ENCODE results near the gene SLC7A1.

Gene SLC7A1

GRCh38 chr13:29556742-29557141 is 38.7 kb downstream of the SLC7A1 start:
- Histone ChIP-seq H3K79me2 (ENCODE audit: control insufficient read depth, low read length) (peaks cover 79% of the 10 kb centered on the region), H3K4me1 (ENCODE audit: control insufficient read depth, low read length) (no peaks in the 10 kb centered on the region), H3K4me2 (ENCODE audit: low read length) (no peak overlapping the region)

DNA sequence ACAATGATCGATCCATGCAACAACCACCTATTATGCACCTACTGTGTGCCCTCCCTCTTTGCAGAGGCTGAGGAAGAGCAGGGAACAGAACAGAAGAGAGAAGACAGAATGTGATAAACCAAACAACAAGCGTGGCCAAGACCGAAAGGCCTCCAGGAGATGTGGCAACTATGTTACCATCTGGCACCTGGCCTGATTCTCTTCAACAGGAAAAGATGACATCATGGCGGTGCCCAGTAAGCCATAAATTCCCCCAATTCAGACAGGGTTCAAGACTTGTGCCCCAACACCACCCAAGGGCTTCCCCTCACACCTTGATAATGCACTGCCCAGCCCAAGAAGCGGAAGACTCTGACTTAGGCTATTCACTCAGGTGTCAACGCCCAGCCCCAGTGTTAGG is 44.3 kb downstream of the SLC7A1 start:
- Histone ChIP-seq H3K4me3 (ENCODE audit: low read length) (no peak overlapping the region), H3K79me2 (ENCODE audit: control insufficient read depth, low read length) (peaks cover 93% of the 10 kb centered on the region), H3K27me3 (ENCODE audit: control insufficient read depth, low read length) (no peaks in the 10 kb centered on the region), H4K20me1 (ENCODE audit: control insufficient read depth, insufficient read depth, low read depth, low read length) (peaks cover 16% of the 10 kb centered on the region; the same call in 1 of the 2 replicates), H3F3A (ENCODE audit: control insufficient read depth, insufficient read depth) (no peaks in the 10 kb centered on the region), H3K9me2 (replicated peaks; ENCODE audit: control insufficient read depth, low read length) (no peaks in the 10 kb centered on the region), H3K9me3 (ENCODE audit: control insufficient read depth, insufficient read depth, low read length) (no peaks in the 10 kb centered on the region), H3K27ac (ENCODE audit: low read depth, low read length) (no peak overlapping the region), H3K4me1 (ENCODE audit: control insufficient read depth, low read length) (no peaks in the 10 kb centered on the region; the same call in 1 of the 2 replicates), H3K4me2 (ENCODE audit: low read length) (no peak overlapping the region), H3K36me3 (ENCODE audit: control insufficient read depth, low read length) (peaks cover 89% of the 10 kb centered on the region)
- TF ChIP-seq EZH2phosphoT487 (IDR thresholded peaks at IDR 0.05; ENCODE audit: borderline replicate concordance, low read length), result no peak
- TF ChIP-seq CTCF (IDR thresholded peaks at IDR 0.05; ENCODE audit: low read depth, low read length, poor library complexity, severe bottlenecking), result no peak

More at GRCh38 chr13:29556742-29557141, 38.7 kb downstream of the SLC7A1 start:
- no peak for TF ChIP-seq EZH2phosphoT487 (IDR thresholded peaks at IDR 0.05; ENCODE audit: borderline replicate concordance, low read length)
- no peak for TF ChIP-seq CTCF (IDR thresholded peaks at IDR 0.05; ENCODE audit: low read depth, low read length, poor library complexity, severe bottlenecking)
- no peaks in the 10 kb centered on the region for H3K27me3 ChIP-seq (ENCODE audit: control insufficient read depth, low read length)
- no peak overlapping the region for H3K4me3 ChIP-seq (ENCODE audit: low read length)
- H3K9me3 ChIP-seq (ENCODE audit: control insufficient read depth, insufficient read depth, low read length), result no peaks in the 10 kb centered on the region
- H3K27ac ChIP-seq (ENCODE audit: low read depth, low read length), result no peak overlapping the region
- H4K20me1 ChIP-seq (ENCODE audit: control insufficient read depth, insufficient read depth, low read depth, low read length), result peaks cover 11% of the 10 kb centered on the region; the same call in 1 of the 2 replicates
- H3K36me3 ChIP-seq (ENCODE audit: control insufficient read depth, low read length), result peaks cover 42% of the 10 kb centered on the region
- peaks cover 12% of the 10 kb centered on the region for H3F3A ChIP-seq (ENCODE audit: control insufficient read depth, insufficient read depth)
- H3K9me2 ChIP-seq (replicated peaks; ENCODE audit: control insufficient read depth, low read length), result no peaks in the 10 kb centered on the region

DNA sequence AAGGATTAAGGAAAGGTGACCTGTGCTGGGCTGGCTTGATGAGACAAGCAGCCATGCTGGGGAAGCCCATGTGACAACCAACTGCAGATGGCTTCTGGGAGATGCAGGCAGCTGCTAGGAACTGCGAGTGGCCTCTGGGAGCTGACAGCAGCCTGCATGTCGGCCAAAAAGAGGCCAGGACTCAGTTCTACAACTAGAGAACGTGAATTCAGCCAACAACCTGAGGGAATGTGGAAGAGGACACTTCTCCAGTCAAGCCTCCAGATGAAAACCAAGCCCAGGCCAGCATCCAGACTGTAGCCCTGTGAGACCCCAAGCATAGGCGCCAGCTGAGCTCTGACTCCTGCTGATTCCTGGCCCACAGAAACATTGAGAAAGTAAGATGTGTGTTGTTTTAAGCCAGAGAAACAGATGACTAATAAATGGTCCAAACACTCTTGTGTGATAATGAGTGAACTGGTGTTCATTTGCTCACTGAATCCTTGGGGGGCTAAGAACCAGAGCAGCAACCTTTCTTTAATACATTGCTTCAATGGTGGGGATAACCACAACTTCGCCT is 45.0 kb downstream of the SLC7A1 start:
- no peaks in the 10 kb centered on the region for H3K9me3 ChIP-seq (ENCODE audit: control insufficient read depth, insufficient read depth, low read length)
- no peaks in the 10 kb centered on the region for H3K27me3 ChIP-seq (ENCODE audit: control insufficient read depth, low read length)
- H4K20me1 ChIP-seq (ENCODE audit: control insufficient read depth, insufficient read depth, low read depth, low read length), result peaks cover 22% of the 10 kb centered on the region
- H3K79me2 ChIP-seq (ENCODE audit: control insufficient read depth, low read length), result peaks cover 93% of the 10 kb centered on the region
- H3K9me2 ChIP-seq (replicated peaks; ENCODE audit: control insufficient read depth, low read length), result no peaks in the 10 kb centered on the region
- H3K4me1 ChIP-seq (ENCODE audit: control insufficient read depth, low read length), result no peaks in the 10 kb centered on the region; the same call in 1 of the 2 replicates
- TF ChIP-seq CTCF (IDR thresholded peaks at IDR 0.05; ENCODE audit: low read depth, low read length, poor library complexity, severe bottlenecking) (no peak), EZH2phosphoT487 (IDR thresholded peaks at IDR 0.05; ENCODE audit: borderline replicate concordance, low read length) (no peak)
- no peak overlapping the region for H3K4me2 ChIP-seq (ENCODE audit: low read length)
- no peak overlapping the region for H3K4me3 ChIP-seq (ENCODE audit: low read length)
- H3F3A ChIP-seq (ENCODE audit: control insufficient read depth, insufficient read depth), result no peaks in the 10 kb centered on the region
- no peak overlapping the region for H3K27ac ChIP-seq (ENCODE audit: low read depth, low read length)
- H3K36me3 ChIP-seq (ENCODE audit: control insufficient read depth, low read length), result peaks cover 91% of the 10 kb centered on the region

Measured in DOHH2 (cell line).